ENCODE data around the gene CNNM2. TPM values are rescaled to one million over a fixed set of nuclear protein-coding genes. Genes with fewer than 3 reads are reported as not detected.

Gene CNNM2
- total RNA-seq, 1 experiment from 2014 or later, result 23.5 TPM

DNA sequence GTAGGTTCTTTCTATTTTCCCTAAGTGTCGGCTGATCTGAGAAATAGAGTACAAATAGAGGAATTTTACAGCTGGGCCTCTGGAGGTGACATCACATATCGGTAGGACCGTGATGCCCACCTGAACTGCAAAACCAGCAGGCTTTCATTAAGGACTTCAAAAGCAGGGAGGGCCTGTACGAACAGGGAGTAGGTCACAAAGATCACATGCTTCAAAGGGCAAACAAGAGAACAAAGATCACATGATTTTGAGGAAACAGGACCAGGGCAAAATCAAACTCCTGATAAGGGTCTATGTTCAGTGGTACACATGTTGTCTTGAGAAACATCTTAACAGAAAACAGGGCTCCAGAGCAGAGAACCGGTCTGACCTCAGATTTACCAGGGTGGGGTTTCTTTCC is 88.9 kb downstream of the CNNM2 start:
- H3K9me3 Mint-ChIP-seq, result peaks cover 17% of the 10 kb centered on the region
- DNase-seq (ENCODE audit: low spot score), result no peak
- H3K4me3 Mint-ChIP-seq, result no peak overlapping the region
- TF ChIP-seq, protein P1, sequence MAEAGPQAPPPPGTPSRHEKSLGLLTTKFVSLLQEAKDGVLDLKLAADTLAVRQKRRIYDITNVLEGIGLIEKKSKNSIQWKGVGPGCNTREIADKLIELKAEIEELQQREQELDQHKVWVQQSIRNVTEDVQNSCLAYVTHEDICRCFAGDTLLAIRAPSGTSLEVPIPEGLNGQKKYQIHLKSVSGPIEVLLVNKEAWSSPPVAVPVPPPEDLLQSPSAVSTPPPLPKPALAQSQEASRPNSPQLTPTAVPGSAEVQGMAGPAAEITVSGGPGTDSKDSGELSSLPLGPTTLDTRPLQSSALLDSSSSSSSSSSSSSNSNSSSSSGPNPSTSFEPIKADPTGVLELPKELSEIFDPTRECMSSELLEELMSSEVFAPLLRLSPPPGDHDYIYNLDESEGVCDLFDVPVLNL (CRISPR knock-in tag; IDR thresholded peaks at IDR 0.05; ENCODE audit: borderline replicate concordance, low read depth), result no peak
- TF ChIP-seq, protein P2, sequence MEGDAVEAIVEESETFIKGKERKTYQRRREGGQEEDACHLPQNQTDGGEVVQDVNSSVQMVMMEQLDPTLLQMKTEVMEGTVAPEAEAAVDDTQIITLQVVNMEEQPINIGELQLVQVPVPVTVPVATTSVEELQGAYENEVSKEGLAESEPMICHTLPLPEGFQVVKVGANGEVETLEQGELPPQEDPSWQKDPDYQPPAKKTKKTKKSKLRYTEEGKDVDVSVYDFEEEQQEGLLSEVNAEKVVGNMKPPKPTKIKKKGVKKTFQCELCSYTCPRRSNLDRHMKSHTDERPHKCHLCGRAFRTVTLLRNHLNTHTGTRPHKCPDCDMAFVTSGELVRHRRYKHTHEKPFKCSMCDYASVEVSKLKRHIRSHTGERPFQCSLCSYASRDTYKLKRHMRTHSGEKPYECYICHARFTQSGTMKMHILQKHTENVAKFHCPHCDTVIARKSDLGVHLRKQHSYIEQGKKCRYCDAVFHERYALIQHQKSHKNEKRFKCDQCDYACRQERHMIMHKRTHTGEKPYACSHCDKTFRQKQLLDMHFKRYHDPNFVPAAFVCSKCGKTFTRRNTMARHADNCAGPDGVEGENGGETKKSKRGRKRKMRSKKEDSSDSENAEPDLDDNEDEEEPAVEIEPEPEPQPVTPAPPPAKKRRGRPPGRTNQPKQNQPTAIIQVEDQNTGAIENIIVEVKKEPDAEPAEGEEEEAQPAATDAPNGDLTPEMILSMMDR (IDR thresholded peaks at IDR 0.05), result no peak
- TF ChIP-seq JAZF1 (CRISPR knock-in tag; IDR thresholded peaks at IDR 0.05) (no peak), ESRRA (CRISPR knock-in tag; IDR thresholded peaks at IDR 0.05; ENCODE audit: borderline replicate concordance) (no peak), ZNF138 (CRISPR knock-in tag; conservative IDR thresholded peaks at IDR 0.05) (no peak), ZNF671 (CRISPR knock-in tag; IDR thresholded peaks at IDR 0.05) (no peak)
- TF ChIP-seq, protein P3, sequence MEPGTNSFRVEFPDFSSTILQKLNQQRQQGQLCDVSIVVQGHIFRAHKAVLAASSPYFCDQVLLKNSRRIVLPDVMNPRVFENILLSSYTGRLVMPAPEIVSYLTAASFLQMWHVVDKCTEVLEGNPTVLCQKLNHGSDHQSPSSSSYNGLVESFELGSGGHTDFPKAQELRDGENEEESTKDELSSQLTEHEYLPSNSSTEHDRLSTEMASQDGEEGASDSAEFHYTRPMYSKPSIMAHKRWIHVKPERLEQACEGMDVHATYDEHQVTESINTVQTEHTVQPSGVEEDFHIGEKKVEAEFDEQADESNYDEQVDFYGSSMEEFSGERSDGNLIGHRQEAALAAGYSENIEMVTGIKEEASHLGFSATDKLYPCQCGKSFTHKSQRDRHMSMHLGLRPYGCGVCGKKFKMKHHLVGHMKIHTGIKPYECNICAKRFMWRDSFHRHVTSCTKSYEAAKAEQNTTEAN (CRISPR knock-in tag; IDR thresholded peaks at IDR 0.05), result no peak
- TF ChIP-seq, protein P4, sequence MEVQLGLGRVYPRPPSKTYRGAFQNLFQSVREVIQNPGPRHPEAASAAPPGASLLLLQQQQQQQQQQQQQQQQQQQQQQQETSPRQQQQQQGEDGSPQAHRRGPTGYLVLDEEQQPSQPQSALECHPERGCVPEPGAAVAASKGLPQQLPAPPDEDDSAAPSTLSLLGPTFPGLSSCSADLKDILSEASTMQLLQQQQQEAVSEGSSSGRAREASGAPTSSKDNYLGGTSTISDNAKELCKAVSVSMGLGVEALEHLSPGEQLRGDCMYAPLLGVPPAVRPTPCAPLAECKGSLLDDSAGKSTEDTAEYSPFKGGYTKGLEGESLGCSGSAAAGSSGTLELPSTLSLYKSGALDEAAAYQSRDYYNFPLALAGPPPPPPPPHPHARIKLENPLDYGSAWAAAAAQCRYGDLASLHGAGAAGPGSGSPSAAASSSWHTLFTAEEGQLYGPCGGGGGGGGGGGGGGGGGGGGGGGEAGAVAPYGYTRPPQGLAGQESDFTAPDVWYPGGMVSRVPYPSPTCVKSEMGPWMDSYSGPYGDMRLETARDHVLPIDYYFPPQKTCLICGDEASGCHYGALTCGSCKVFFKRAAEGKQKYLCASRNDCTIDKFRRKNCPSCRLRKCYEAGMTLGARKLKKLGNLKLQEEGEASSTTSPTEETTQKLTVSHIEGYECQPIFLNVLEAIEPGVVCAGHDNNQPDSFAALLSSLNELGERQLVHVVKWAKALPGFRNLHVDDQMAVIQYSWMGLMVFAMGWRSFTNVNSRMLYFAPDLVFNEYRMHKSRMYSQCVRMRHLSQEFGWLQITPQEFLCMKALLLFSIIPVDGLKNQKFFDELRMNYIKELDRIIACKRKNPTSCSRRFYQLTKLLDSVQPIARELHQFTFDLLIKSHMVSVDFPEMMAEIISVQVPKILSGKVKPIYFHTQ (CRISPR knock-in tag; IDR thresholded peaks at IDR 0.05), result no peak
- TF ChIP-seq, protein P5, sequence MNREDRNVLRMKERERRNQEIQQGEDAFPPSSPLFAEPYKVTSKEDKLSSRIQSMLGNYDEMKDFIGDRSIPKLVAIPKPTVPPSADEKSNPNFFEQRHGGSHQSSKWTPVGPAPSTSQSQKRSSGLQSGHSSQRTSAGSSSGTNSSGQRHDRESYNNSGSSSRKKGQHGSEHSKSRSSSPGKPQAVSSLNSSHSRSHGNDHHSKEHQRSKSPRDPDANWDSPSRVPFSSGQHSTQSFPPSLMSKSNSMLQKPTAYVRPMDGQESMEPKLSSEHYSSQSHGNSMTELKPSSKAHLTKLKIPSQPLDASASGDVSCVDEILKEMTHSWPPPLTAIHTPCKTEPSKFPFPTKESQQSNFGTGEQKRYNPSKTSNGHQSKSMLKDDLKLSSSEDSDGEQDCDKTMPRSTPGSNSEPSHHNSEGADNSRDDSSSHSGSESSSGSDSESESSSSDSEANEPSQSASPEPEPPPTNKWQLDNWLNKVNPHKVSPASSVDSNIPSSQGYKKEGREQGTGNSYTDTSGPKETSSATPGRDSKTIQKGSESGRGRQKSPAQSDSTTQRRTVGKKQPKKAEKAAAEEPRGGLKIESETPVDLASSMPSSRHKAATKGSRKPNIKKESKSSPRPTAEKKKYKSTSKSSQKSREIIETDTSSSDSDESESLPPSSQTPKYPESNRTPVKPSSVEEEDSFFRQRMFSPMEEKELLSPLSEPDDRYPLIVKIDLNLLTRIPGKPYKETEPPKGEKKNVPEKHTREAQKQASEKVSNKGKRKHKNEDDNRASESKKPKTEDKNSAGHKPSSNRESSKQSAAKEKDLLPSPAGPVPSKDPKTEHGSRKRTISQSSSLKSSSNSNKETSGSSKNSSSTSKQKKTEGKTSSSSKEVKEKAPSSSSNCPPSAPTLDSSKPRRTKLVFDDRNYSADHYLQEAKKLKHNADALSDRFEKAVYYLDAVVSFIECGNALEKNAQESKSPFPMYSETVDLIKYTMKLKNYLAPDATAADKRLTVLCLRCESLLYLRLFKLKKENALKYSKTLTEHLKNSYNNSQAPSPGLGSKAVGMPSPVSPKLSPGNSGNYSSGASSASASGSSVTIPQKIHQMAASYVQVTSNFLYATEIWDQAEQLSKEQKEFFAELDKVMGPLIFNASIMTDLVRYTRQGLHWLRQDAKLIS (CRISPR knock-in tag; IDR thresholded peaks at IDR 0.05; ENCODE audit: borderline replicate concordance), result no peak
- TF ChIP-seq, protein P6, sequence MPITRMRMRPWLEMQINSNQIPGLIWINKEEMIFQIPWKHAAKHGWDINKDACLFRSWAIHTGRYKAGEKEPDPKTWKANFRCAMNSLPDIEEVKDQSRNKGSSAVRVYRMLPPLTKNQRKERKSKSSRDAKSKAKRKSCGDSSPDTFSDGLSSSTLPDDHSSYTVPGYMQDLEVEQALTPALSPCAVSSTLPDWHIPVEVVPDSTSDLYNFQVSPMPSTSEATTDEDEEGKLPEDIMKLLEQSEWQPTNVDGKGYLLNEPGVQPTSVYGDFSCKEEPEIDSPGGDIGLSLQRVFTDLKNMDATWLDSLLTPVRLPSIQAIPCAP (CRISPR knock-in tag; IDR thresholded peaks at IDR 0.05), result no peak
- peaks cover 16% of the 10 kb centered on the region for H3K36me3 Mint-ChIP-seq
- POLR2A ChIA-PET, result no interaction called here
- H3K27ac Mint-ChIP-seq, result no peak overlapping the region
- no peak for ATAC-seq
- CTCF ChIA-PET, result no interaction called here
- no peaks in the 10 kb centered on the region for H3K4me1 Mint-ChIP-seq
- H3K27me3 Mint-ChIP-seq (ENCODE audit: low read depth), result no peaks in the 10 kb centered on the region

DNA sequence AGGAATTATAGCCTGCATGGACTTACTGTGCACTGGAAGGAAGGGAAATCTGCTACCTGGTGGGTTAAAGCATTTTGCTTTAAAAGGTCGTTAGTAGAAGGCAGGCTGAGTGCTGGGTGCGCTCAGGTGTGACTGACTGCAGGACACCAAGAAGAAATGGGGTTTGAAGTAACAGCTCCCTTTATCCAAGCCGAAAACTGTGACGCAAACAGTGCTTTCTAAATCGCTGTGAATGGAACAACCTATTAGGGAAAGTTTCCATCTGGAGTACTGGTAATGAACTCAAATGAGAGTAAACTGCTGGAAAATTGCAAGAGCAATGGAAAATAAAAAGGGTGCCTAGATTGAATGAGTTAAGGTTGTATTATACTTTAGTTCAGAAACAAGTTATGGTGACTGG is 95.3 kb downstream of the CNNM2 start:
- no peak for DNase-seq (ENCODE audit: low spot score)
- Mint-ChIP-seq H3K4me1 (peaks cover 27% of the 10 kb centered on the region), H3K36me3 (no peaks in the 10 kb centered on the region), H3K27me3 (ENCODE audit: low read depth) (no peaks in the 10 kb centered on the region), H3K9me3 (no peaks in the 10 kb centered on the region; the same call in 1 of the 2 replicates), H3K27ac (peak overlapping the region; percentile 19; the same call in 1 of the 2 replicates), H3K4me3 (no peak overlapping the region)
- peak; percentile 39; the same call in 1 of the 2 replicates for ATAC-seq
- CTCF ChIA-PET, result interaction anchor here (0.9 kb wide), 1 partner anchor 31 kb away, joined by 3 read pairs; no protein-coding TSS in a partner anchor
- POLR2A ChIA-PET, result no interaction called here
- TF ChIP-seq SP1 (CRISPR knock-in tag; conservative IDR thresholded peaks at IDR 0.05) (no peak), ZNF121 (CRISPR knock-in tag; IDR thresholded peaks at IDR 0.05) (no peak), GABPB1 (CRISPR knock-in tag; IDR thresholded peaks at IDR 0.05) (no peak), TCF7 (CRISPR knock-in tag; IDR thresholded peaks at IDR 0.05; ENCODE audit: low read depth) (no peak)
- TF ChIP-seq, protein P7, sequence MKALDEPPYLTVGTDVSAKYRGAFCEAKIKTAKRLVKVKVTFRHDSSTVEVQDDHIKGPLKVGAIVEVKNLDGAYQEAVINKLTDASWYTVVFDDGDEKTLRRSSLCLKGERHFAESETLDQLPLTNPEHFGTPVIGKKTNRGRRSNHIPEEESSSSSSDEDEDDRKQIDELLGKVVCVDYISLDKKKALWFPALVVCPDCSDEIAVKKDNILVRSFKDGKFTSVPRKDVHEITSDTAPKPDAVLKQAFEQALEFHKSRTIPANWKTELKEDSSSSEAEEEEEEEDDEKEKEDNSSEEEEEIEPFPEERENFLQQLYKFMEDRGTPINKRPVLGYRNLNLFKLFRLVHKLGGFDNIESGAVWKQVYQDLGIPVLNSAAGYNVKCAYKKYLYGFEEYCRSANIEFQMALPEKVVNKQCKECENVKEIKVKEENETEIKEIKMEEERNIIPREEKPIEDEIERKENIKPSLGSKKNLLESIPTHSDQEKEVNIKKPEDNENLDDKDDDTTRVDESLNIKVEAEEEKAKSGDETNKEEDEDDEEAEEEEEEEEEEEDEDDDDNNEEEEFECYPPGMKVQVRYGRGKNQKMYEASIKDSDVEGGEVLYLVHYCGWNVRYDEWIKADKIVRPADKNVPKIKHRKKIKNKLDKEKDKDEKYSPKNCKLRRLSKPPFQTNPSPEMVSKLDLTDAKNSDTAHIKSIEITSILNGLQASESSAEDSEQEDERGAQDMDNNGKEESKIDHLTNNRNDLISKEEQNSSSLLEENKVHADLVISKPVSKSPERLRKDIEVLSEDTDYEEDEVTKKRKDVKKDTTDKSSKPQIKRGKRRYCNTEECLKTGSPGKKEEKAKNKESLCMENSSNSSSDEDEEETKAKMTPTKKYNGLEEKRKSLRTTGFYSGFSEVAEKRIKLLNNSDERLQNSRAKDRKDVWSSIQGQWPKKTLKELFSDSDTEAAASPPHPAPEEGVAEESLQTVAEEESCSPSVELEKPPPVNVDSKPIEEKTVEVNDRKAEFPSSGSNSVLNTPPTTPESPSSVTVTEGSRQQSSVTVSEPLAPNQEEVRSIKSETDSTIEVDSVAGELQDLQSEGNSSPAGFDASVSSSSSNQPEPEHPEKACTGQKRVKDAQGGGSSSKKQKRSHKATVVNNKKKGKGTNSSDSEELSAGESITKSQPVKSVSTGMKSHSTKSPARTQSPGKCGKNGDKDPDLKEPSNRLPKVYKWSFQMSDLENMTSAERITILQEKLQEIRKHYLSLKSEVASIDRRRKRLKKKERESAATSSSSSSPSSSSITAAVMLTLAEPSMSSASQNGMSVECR (CRISPR knock-in tag; IDR thresholded peaks at IDR 0.05; ENCODE audit: borderline replicate concordance), result no peak
- TF ChIP-seq, protein P8, sequence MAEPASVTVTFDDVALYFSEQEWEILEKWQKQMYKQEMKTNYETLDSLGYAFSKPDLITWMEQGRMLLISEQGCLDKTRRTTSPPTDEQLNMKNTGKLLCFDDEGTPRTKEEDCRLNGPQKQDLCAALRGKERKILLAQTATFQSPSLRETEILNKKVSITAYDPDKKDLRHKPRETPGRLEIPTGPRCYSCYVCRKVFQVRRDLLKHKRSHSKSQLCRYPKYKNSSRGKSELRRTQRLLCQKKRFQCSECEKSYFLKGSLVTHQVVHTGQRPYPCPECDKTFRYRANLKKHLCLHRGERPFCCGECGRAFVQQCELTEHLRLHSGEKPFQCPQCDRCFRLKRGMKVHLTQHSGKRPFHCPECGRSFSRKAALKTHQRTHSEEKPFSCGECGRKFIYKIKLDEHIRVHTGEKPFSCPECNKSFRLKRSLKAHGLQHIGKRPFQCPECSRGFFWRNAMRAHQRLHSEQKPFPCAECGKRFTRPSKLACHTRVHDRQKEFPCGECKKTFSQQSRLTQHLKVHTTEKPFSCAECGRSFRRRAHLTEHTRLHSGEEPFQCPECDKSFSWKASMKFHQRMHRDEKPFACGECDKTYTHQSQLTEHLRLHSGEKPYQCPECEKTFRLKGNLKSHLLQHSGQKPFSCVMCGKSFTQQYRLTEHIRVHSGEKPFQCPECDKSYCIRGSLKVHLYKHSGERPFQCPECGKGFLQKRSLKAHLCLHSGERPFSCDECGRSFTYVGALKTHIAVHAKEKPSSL (CRISPR knock-in tag; conservative IDR thresholded peaks at IDR 0.05), result no peak

Measured in WTC11 (cell line).